AG10803 (cell line): ENCODE results near the gene ADNP2.

ENCODE experiments used
- DNase-seq: peaks from one replicate; pipeline ENCODE4 v3.0.0; 2010; ENCODE audit warnings: low read depth
- H3K4me3 ChIP-seq: 2 replicates; pipeline ENCODE4 v1.5.1; 2011; ENCODE audit warnings: mild to moderate bottlenecking, low read length, control low read depth
- TF ChIP-seq, protein P1 (sequence below): conservative IDR thresholded peaks from 2 replicates; pipeline ENCODE4 v1.5.1; 2011; ENCODE audit warnings: mild to moderate bottlenecking, low read length, control low read depth, inconsistent platforms

ADNP2 gene

DNA sequence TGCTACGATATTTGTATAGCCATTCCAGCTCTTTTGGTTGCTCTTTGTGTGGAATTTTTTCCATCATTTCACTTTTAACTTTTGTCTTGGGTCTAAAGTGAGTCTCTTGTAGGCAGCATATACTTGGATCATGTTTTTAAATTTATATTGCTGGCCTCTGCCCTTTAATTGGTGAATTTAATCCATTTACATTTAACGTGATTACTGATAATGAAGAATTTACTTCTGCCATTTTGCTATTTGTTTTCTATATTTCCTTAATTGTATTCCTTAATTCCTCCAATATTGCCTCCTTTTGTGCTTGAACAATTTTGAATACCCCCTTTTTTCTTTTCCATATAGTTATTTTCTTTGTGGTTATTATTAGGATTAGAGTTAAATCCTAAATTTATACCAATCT is 21.0 kb upstream of the ADNP2 start:
- TF ChIP-seq, protein P1, sequence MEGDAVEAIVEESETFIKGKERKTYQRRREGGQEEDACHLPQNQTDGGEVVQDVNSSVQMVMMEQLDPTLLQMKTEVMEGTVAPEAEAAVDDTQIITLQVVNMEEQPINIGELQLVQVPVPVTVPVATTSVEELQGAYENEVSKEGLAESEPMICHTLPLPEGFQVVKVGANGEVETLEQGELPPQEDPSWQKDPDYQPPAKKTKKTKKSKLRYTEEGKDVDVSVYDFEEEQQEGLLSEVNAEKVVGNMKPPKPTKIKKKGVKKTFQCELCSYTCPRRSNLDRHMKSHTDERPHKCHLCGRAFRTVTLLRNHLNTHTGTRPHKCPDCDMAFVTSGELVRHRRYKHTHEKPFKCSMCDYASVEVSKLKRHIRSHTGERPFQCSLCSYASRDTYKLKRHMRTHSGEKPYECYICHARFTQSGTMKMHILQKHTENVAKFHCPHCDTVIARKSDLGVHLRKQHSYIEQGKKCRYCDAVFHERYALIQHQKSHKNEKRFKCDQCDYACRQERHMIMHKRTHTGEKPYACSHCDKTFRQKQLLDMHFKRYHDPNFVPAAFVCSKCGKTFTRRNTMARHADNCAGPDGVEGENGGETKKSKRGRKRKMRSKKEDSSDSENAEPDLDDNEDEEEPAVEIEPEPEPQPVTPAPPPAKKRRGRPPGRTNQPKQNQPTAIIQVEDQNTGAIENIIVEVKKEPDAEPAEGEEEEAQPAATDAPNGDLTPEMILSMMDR: no peak
- no peak overlapping the region for H3K4me3 ChIP-seq
- DNase-seq: no peak

DNA sequence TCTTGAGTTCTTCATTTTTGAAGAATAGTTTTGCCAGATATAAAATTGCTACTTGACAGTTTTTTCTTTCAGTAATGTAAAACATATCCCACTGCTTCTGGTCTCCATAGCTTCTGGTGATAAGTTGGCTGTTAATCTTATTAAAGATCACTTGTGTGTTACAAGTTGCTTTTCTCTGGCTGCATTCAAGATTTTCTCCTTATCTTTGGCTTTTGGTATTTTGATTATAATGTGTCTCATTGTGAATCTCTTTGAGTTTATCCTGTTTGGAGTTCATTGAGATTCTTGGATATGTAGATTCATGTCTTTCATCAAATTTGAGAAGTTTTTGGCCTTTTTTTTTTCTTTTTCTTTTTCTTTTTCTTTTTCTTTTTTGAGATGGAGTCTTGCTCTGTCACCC is 20.2 kb upstream of the ADNP2 start:
- H3K4me3 ChIP-seq: no peak overlapping the region
- TF ChIP-seq, protein P1: no peak
- no peak for DNase-seq

DNA sequence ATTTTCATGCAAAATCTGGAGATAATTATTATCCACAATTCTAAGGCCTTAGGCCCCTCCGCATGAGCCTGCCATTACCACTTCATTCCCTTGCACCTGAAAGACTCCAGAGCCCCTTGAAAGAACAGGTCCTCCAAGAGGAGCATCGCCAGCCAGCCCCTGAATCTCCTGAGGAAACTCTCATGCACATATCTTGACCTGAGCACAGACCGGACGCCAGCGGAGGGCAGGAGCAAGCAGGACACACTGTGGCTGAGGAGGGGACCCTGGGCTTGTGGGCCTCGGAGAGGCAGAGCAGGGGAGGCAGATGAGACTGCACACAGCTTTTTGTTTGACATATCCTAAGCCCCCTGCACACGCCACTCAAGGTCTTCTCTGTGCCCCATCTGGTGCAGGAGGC is 13.6 kb upstream of the ADNP2 start:
- no peak overlapping the region for H3K4me3 ChIP-seq
- TF ChIP-seq, protein P1: no peak
- no peak for DNase-seq

DNA sequence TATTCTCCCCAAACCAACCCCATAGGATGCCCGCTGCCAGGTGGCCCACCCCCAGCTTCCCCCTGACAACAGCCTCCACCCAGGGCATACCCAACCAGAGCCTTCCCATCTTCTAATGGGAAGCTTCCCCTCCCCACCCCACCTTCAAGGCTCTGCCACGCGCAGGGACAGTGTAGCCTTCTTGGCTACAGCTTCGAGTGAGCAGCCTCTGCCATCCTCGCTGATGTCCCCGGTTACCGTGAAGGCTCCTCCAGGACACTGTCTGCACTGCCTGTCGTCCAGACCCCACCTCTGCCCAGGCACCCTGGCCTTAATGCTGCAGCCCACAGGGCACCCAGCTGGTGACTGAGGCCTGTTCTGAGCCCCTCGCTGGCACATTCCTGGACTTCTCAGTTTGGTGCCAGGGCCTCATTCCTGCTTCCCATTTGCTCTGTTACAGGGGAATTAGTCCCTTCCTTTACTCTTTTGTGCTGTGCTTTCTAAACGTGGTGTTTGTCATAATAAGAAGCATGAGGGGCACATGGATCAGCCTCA is 13.0 kb upstream of the ADNP2 start:
- no peak overlapping the region for H3K4me3 ChIP-seq
- DNase-seq: no peak
- TF ChIP-seq, protein P1: no peak

DNA sequence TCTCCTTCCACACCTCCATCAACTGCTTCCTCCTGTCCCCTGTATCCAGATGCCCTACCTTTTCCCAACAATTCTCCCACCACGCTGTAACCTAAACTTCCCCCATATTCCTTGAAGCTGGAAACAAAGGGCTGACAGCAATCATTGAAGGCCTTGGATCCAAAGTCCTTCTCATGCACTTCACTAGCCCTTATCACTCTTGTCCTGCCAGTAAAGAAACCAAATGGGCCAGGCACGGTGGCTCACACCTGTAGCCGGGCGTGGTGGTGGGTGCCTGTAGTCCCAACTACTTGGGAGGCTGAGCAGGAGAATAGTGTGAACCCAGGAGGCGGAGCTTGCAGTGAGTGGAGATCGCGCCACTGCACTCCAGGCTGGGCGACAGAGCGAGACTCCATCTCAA is 11.9 kb upstream of the ADNP2 start:
- no peak for DNase-seq
- no peak overlapping the region for H3K4me3 ChIP-seq
- TF ChIP-seq, protein P1: no peak

DNA sequence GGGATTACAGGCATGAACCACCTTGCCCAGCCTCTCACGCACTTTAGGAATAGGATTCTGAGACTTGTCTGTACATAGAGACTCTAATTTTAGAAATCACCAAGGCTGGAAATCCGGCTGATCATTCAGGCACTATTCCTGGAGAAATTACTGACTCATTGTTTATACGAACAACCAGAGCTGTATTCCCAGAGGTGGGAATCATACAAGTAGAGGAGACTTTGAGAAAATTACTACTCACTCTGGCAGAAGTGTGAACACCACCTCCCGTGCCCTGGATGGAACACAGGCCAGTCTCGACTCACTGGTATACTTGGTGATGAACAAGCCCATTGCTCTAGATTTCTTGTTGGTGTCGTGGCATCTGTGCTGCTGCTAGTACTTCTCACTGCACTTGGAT is 5.8 kb upstream of the ADNP2 start:
- DNase-seq: peak; percentile 54
- TF ChIP-seq, protein P1: no peak
- no peak overlapping the region for H3K4me3 ChIP-seq

DNA sequence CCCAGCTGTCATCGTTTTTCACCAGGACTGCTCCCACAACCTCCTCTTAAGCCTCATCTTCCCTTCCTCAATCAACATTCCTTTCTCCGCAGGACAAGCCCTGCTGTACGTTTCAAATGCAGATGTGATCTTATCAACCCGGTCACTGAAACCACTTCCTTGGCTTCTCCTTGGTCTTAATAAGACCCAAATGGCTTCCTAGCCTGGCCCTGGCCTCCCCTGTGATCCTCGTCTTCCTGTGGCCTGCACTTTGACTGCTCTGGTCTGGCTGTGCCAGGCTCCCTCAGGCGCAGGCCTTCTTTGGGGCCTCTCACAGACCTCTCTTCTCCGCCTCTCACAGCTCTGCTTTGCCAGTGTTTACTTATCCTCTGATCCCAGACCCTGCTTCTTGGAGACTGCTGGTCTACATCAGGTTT is 4.7 kb upstream of the ADNP2 start:
- TF ChIP-seq, protein P1: no peak
- H3K4me3 ChIP-seq: no peak overlapping the region
- peak; percentile 25 for DNase-seq
